ENCODE data around the gene NRXN3. TPM values are rescaled to one million over a fixed set of nuclear protein-coding genes. Genes with fewer than 3 reads are reported as not detected.

The NRXN3 gene
- total and polyA plus RNA-seq, 2 of the 4 experiments (the other 2 are of a cell fraction), result 4.8 to 25.1 TPM

GRCh38 chr14:78156196-78156595 lies 14.0 kb upstream of the NRXN3 start:
- Histone ChIP-seq H2AFZ (replicated peaks; ENCODE audit: low read length, poor library complexity) (no peak overlapping the region), H3K27me3 (ENCODE audit: control insufficient read depth, insufficient read depth, low read length) (no peaks in the 10 kb centered on the region), H3K4me1 (ENCODE audit: control insufficient read depth, insufficient read depth, low read length) (no peaks in the 10 kb centered on the region), H2BK15ac (ENCODE audit: low read depth, low read length) (no peak overlapping the region), H3K4ac (ENCODE audit: low read depth, low read length) (no peak overlapping the region), H3K9me3 (ENCODE audit: control insufficient read depth, insufficient read depth, low read length) (peaks cover 23% of the 10 kb centered on the region), H4K20me1 (ENCODE audit: insufficient read depth, low read length) (no peaks in the 10 kb centered on the region), H3K9me1 (ENCODE audit: insufficient read depth, low read length) (no peaks in the 10 kb centered on the region), H3K79me1 (ENCODE audit: low read depth in 1 of 2, low read length in 2 of 2) (no peaks in the 10 kb centered on the region), H4K5ac (ENCODE audit: low read depth, low read length) (no peak overlapping the region), H2AK9ac (replicated peaks; ENCODE audit: low read depth, low read length, poor library complexity) (no peak overlapping the region), H3K9ac (ENCODE audit: low read depth, low read length) (no peak overlapping the region), H2AK5ac (ENCODE audit: low read depth, low read length) (no peak overlapping the region), H3K4me3 (ENCODE audit: insufficient read depth, low read depth, low read length) (no peak overlapping the region), H3K23ac (ENCODE audit: low read depth, low read length) (no peak overlapping the region), H3K27ac (ENCODE audit: insufficient read depth, low read length) (no peak overlapping the region), H3K36me3 (ENCODE audit: control insufficient read depth, insufficient read depth, low read length) (no peaks in the 10 kb centered on the region), H3K56ac (ENCODE audit: extremely low read depth, insufficient read depth, low read length) (no peak overlapping the region), H4K91ac (ENCODE audit: insufficient read depth, low read depth, low read length) (no peak overlapping the region), H3K4me2 (ENCODE audit: low read depth, low read length) (no peak overlapping the region), H2BK20ac (ENCODE audit: low read depth, low read length) (no peak overlapping the region), H4K8ac (ENCODE audit: low read depth in 2 of 2, low read length in 2 of 2) (no peak overlapping the region), H3K14ac (replicated peaks; ENCODE audit: low read depth, low read length) (no peak overlapping the region), H2BK5ac (ENCODE audit: low read depth, low read length, poor library complexity, severe bottlenecking) (no peak overlapping the region), H2BK120ac (ENCODE audit: low read depth, low read length) (no peak overlapping the region), H3K18ac (ENCODE audit: low read depth, low read length) (no peak overlapping the region)
- ATAC-seq (ENCODE audit: low read depth) (no peak), DNase-seq (no peak)
- CTCF ChIA-PET, result no interaction called here
- no peak for TF ChIP-seq BHLHE40 (IDR thresholded peaks at IDR 0.05; ENCODE audit: low read depth, low read length)
- TF ChIP-seq ELK1 (IDR thresholded peaks at IDR 0.05; ENCODE audit: borderline replicate concordance, low read depth, low read length), result no peak
- TF ChIP-seq NFE2L2 (IDR thresholded peaks at IDR 0.05; ENCODE audit: low read depth, low read length), result no peak
- no peak for TF ChIP-seq MAZ (IDR thresholded peaks at IDR 0.05; ENCODE audit: borderline replicate concordance, low read depth, low read length)
- no peak for TF ChIP-seq CEBPB (IDR thresholded peaks at IDR 0.05; ENCODE audit: low read depth, low read length)
- TF ChIP-seq USF2 (IDR thresholded peaks at IDR 0.05; ENCODE audit: low read depth, low read length), result no peak
- no peak for TF ChIP-seq RCOR1 (IDR thresholded peaks at IDR 0.05; ENCODE audit: insufficient replicate concordance, low read length)
- no peak for TF ChIP-seq MXI1 (IDR thresholded peaks at IDR 0.05; ENCODE audit: borderline replicate concordance, low read depth, low read length)
- TF ChIP-seq SMC3 (IDR thresholded peaks at IDR 0.05; ENCODE audit: low read depth, low read length), result no peak
- TF ChIP-seq MAFK (IDR thresholded peaks at IDR 0.05; ENCODE audit: low read depth, low read length), result no peak
- no peak for TF ChIP-seq POLR2A (IDR thresholded peaks at IDR 0.05; ENCODE audit: low read depth, low read length)
- no TSS peak for BruUV-seq (replicated peaks)
- dilution Hi-C loops (cut with HindIII; ENCODE audit: low sequenced_read_pairs, unreplicated experiment) (no loop called here), in situ Hi-C loops (cut with MboI; ENCODE audit: low sequenced_read_pairs) (no loop called here), intact Hi-C loops (cut with micrococcal nuclease) (no loop called here)
- 80% methylated on average over 1 of the region's 2 CpGs; no CpG with 5 or more reads in 1 of the 2 experiments for WGBS, 2 experiments (ENCODE audit: extremely low coverage in 2 of 2, insufficient read length in 1 of 2)
- POLR2A ChIA-PET (ENCODE audit: unreplicated experiment), result no interaction called here

Measured in IMR-90 (cell line).